Right lobe of liver (tissue), 4 donors: ENCODE measurements around the gene SH2B3.

ENCODE experiments used
- POLR2A ChIP-seq: fragments of 450-650 bp; IDR thresholded peaks from one replicate; pipeline ENCODE4 v1.6.1; 2017; ENCODE audit warnings: antibody characterized with exemption, mild to moderate bottlenecking
- TF ChIP-seq, protein P1 (sequence below), 4 donors: fragments of 200-600 bp in 3 of 4; fragments of 450-650 bp in 1 of 4; IDR thresholded peaks; one replicate each; pipeline versions ENCODE4 v1.5.1 to v1.8.0; 2016 to 2022; ENCODE audit warnings: antibody characterized with exemption in 4 of 4, mild to moderate bottlenecking in 2 of 4
- donor health status: DM: no; HTN: no; CAD: no.
- donor health status: DM: no; HTN: no; CAD: no.
- donor health status: DM: no; HTN: yes; CAD: no.

- TF ChIP-seq, protein P1, sequence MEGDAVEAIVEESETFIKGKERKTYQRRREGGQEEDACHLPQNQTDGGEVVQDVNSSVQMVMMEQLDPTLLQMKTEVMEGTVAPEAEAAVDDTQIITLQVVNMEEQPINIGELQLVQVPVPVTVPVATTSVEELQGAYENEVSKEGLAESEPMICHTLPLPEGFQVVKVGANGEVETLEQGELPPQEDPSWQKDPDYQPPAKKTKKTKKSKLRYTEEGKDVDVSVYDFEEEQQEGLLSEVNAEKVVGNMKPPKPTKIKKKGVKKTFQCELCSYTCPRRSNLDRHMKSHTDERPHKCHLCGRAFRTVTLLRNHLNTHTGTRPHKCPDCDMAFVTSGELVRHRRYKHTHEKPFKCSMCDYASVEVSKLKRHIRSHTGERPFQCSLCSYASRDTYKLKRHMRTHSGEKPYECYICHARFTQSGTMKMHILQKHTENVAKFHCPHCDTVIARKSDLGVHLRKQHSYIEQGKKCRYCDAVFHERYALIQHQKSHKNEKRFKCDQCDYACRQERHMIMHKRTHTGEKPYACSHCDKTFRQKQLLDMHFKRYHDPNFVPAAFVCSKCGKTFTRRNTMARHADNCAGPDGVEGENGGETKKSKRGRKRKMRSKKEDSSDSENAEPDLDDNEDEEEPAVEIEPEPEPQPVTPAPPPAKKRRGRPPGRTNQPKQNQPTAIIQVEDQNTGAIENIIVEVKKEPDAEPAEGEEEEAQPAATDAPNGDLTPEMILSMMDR (IDR thresholded peaks at IDR 0.05) = no peak
- TF ChIP-seq POLR2A = no peak
Observed at GRCh38 chr12:111377440-111377839, 28.3 kb upstream of the SH2B3 start.
